HepG2 (cell line): ENCODE results near the gene PXMP4. TPM values are rescaled to one million over a fixed set of nuclear protein-coding genes. Genes with fewer than 3 reads are reported as not detected.

Experiments
- FOXP1 ChIP-seq, 2 experiments: fragments of 450-650 bp in 1 of 2; IDR thresholded peaks; 2 replicates each; pipeline ENCODE4 v1.6.1; 2017 to 2018; ENCODE audit warnings: antibody characterized with exemption in 1 of 2
- HNRNPH1 ChIP-seq: fragments of 200-400 bp; formaldehyde crosslinking; optimal IDR thresholded peaks from 2 replicates; pipeline ENCODE3; 2017; ENCODE audit warnings: mild to moderate bottlenecking, low read depth, low read length
- PAX8 ChIP-seq: sonication (generic); formaldehyde crosslinking; IDR thresholded peaks from 2 replicates; pipeline ENCODE4 v1.8.0; 2022; ENCODE audit warnings: mild to moderate bottlenecking, missing genetic modification reagents, borderline replicate concordance
- PHF8 ChIP-seq: sonication (generic); formaldehyde crosslinking; IDR thresholded peaks from 2 replicates; pipeline ENCODE4 v1.5.0; 2020; ENCODE audit warnings: missing genetic modification reagents
- SAFB2 ChIP-seq: sonication (generic); formaldehyde crosslinking; IDR thresholded peaks from 2 replicates; pipeline ENCODE4 v1.5.1; 2020; ENCODE audit warnings: missing genetic modification reagents, low read depth, mild to moderate bottlenecking, borderline replicate concordance
- SMAD9 ChIP-seq: sonication (generic); formaldehyde crosslinking; IDR thresholded peaks from 2 replicates; pipeline ENCODE4 v1.5.1; 2020; ENCODE audit warnings: mild to moderate bottlenecking, missing genetic modification reagents
- YEATS4 ChIP-seq: sonication (generic); formaldehyde crosslinking; IDR thresholded peaks from 2 replicates; pipeline ENCODE4 v1.4.0; 2020; ENCODE audit warnings: missing genetic modification reagents, borderline replicate concordance
- ZBTB40 ChIP-seq, 2 experiments: fragments of 450-650 bp in 1 of 2; sonication (generic) in 1 of 2; formaldehyde crosslinking in 1 of 2; IDR thresholded peaks; 2 replicates each; pipeline versions ENCODE4 v1.6.1 to v1.8.0; 2016 to 2022; ENCODE audit warnings: antibody characterized with exemption in 1 of 2, mild to moderate bottlenecking in 1 of 2, missing genetic modification reagents in 1 of 2
- ZNF12 ChIP-seq: sonication (generic); formaldehyde crosslinking; IDR thresholded peaks from 2 replicates; pipeline ENCODE4 v1.5.0; 2020; ENCODE audit warnings: missing genetic modification reagents
- ZNF333 ChIP-seq: sonication (generic); formaldehyde crosslinking; IDR thresholded peaks from 2 replicates; pipeline ENCODE4 v1.4.0; 2020; ENCODE audit warnings: mild to moderate bottlenecking, missing genetic modification reagents, borderline replicate concordance
- ZNF414 ChIP-seq: sonication (generic); formaldehyde crosslinking; IDR thresholded peaks from 2 replicates; pipeline ENCODE4 v1.5.0; 2020; ENCODE audit warnings: missing genetic modification reagents
- ZNF660 ChIP-seq: sonication (generic); formaldehyde crosslinking; IDR thresholded peaks from 2 replicates; pipeline ENCODE4 v1.5.1; 2020; ENCODE audit warnings: mild to moderate bottlenecking, low read depth, missing genetic modification reagents, borderline replicate concordance
- ZSCAN29 ChIP-seq: sonication (generic); formaldehyde crosslinking; conservative IDR thresholded peaks from 2 replicates; pipeline ENCODE4 v1.4.0; 2020; ENCODE audit warnings: mild to moderate bottlenecking, missing genetic modification reagents
- polyA plus RNA-seq, 8 experiments: library from polyadenylated mRNA; depleted of rRNA in 3 of 8; stranded (reverse) in 7 of 8; unstranded in 1 of 8; fragments of >200 nt; fragmentation: Illumina TruSeq in 4 of 8; extraction: Trizol in 4 of 8; gene quantifications; 2 replicates each; pipeline versions ENCODE4 v1.2.1 to v1.2.3, GENCODE V29; 2011 to 2016; ENCODE audit warnings: low read depth in 4 of 8, missing spikeins in 1 of 8, mixed read lengths in 1 of 8; ENCODE audit not compliant: insufficient read depth in 1 of 8
- total RNA-seq, 5 experiments: library from RNA; depleted of rRNA; stranded (reverse); fragments of >200 nt; fragmentation: Illumina TruSeq; extraction: Trizol; gene quantifications; 2 replicates each; pipeline ENCODE4 v1.2.3, GENCODE V29; 2016; ENCODE audit warnings: low read depth in 1 of 5
- TF ChIP-seq, protein P1 (sequence below): sonication (generic); formaldehyde crosslinking; IDR thresholded peaks from 2 replicates; pipeline ENCODE4 v1.4.0; 2020; ENCODE audit warnings: mild to moderate bottlenecking, missing genetic modification reagents
- TF ChIP-seq, protein P2 (sequence below): sonication (generic); formaldehyde crosslinking; IDR thresholded peaks from 2 replicates; pipeline ENCODE4 v1.4.0; 2020; ENCODE audit warnings: missing genetic modification reagents

Gene PXMP4
- total and polyA plus RNA-seq, 2 of the 13 experiments (the other 11 are each of a cell fraction or from before 2014, with no cell fraction given) = not detected

DNA sequence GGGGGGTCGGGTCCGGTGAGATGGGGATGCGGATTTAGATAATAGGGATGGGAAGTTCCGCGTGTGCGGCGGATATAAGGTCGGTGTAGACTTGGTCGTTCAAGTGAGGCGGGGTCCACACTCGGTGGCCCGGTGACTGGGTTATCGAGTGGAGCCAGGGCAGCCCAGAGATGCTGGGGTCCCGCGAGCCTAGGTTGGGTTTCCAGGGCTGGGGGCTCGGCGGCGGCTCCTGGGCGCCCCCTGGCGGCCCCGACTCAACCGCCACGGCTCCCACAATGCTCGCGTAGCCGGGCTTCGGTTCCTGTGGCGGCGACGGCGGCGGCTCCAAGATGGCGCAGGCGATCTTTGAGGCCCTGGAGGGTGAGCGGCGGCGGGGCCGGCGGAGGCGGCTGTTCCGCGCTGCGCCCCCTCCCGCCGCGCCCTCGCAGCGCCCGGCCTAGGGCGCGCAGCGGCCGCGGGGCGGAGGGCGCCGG, 11.6 kb upstream of the PXMP4 start, which contains the start of gene ZNF341 (continued):
- TF ChIP-seq ZNF12 (CRISPR knock-in tag) (peak; percentile 15; the same call in 1 of the 2 replicates), SAFB2 (no peak; the same call in 1 of the 2 replicates), PAX8 (CRISPR knock-in tag) (0 out of 2 replicates have a peak, but pooled peaks have one; percentile 63), ZNF333 (CRISPR knock-in tag) (no peak), YEATS4 (CRISPR knock-in tag) (no peak), PHF8 (CRISPR knock-in tag) (peak; percentile 61), ZNF414 (CRISPR knock-in tag) (no peak; the same call in 1 of the 2 replicates), ZNF660 (CRISPR knock-in tag) (no peak), HNRNPH1 (no peak), SMAD9 (CRISPR knock-in tag) (no peak; the same call in 1 of the 2 replicates), FOXP1 (IDR thresholded peaks at IDR 0.05) (no peak), FOXP1 (CRISPR knock-in tag; IDR thresholded peaks at IDR 0.05) (no peak), ZSCAN29 (no peak; the same call in 1 of the 2 replicates), ZBTB40 (IDR thresholded peaks at IDR 0.05) (no peak), ZBTB40 (CRISPR knock-in tag; IDR thresholded peaks at IDR 0.05) (no peak)
- TF ChIP-seq, protein P1, sequence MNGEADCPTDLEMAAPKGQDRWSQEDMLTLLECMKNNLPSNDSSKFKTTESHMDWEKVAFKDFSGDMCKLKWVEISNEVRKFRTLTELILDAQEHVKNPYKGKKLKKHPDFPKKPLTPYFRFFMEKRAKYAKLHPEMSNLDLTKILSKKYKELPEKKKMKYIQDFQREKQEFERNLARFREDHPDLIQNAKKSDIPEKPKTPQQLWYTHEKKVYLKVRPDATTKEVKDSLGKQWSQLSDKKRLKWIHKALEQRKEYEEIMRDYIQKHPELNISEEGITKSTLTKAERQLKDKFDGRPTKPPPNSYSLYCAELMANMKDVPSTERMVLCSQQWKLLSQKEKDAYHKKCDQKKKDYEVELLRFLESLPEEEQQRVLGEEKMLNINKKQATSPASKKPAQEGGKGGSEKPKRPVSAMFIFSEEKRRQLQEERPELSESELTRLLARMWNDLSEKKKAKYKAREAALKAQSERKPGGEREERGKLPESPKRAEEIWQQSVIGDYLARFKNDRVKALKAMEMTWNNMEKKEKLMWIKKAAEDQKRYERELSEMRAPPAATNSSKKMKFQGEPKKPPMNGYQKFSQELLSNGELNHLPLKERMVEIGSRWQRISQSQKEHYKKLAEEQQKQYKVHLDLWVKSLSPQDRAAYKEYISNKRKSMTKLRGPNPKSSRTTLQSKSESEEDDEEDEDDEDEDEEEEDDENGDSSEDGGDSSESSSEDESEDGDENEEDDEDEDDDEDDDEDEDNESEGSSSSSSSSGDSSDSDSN = peak; percentile 81; the same call in 1 of the 2 replicates
- TF ChIP-seq, protein P2, sequence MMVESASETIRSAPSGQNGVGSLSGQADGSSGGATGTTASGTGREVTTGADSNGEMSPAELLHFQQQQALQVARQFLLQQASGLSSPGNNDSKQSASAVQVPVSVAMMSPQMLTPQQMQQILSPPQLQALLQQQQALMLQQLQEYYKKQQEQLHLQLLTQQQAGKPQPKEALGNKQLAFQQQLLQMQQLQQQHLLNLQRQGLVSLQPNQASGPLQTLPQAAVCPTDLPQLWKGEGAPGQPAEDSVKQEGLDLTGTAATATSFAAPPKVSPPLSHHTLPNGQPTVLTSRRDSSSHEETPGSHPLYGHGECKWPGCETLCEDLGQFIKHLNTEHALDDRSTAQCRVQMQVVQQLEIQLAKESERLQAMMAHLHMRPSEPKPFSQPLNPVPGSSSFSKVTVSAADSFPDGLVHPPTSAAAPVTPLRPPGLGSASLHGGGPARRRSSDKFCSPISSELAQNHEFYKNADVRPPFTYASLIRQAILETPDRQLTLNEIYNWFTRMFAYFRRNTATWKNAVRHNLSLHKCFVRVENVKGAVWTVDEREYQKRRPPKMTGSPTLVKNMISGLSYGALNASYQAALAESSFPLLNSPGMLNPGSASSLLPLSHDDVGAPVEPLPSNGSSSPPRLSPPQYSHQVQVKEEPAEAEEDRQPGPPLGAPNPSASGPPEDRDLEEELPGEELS (CRISPR knock-in tag) = no peak
